ENCODE data around the gene RGS6. TPM values are rescaled to one million over a fixed set of nuclear protein-coding genes. Genes with fewer than 3 reads are reported as not detected.

Gene RGS6
- total RNA-seq, 2 donors from 2014 or later: 0.15 to 0.45 TPM

DNA sequence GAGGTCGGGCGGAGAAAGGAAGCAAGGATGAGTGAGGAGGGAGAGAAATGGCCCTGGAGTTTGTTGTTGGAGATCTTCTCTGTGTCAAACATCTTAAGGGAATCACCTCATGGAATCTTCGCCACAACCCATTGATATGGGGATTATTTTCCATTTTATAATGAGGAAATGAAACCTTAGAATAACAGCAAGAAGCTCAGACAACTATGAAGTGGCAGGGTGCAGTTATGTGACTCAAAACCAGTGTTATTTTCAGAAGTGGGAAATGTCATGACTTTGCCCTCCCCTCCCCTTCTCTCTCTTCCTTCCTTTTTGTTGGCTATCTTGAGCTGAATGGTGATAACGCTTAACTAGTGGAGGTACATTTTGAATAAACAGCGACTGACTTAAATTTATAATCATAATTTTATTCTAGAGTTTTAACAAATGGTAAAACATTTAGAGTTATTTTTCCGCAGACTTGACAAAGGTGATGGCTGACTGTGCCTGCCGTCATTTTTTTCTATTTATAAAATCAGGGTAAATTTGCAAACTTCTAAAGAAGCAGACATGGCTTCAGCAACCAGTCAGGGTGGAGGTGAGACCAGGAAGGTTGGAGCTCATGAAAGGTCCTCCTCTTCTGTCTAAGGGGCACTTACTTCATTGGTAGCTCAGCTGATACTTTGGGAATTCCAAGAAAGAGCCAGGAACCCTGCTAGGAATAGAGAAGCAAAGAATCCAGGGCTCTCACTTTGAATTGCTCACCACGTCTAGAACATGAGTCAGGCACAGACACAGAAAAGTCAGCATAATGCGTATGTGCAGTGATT is 232.4 kb downstream of the RGS6 start:
- H3K9ac ChIP-seq (ENCODE audit: low read depth in 2 of 2, low read length in 2 of 2): no peak overlapping the region
- no peak overlapping the region for H3K27ac ChIP-seq
- H3K4me1 ChIP-seq: no peaks in the 10 kb centered on the region
- H3K9me3 ChIP-seq: no peaks in the 10 kb centered on the region
- intact Hi-C loops (cut with DNase I): no loop called here
- no peak overlapping the region for H3K4me3 ChIP-seq
- TF ChIP-seq, protein P1, sequence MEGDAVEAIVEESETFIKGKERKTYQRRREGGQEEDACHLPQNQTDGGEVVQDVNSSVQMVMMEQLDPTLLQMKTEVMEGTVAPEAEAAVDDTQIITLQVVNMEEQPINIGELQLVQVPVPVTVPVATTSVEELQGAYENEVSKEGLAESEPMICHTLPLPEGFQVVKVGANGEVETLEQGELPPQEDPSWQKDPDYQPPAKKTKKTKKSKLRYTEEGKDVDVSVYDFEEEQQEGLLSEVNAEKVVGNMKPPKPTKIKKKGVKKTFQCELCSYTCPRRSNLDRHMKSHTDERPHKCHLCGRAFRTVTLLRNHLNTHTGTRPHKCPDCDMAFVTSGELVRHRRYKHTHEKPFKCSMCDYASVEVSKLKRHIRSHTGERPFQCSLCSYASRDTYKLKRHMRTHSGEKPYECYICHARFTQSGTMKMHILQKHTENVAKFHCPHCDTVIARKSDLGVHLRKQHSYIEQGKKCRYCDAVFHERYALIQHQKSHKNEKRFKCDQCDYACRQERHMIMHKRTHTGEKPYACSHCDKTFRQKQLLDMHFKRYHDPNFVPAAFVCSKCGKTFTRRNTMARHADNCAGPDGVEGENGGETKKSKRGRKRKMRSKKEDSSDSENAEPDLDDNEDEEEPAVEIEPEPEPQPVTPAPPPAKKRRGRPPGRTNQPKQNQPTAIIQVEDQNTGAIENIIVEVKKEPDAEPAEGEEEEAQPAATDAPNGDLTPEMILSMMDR (IDR thresholded peaks at IDR 0.05): no peak
- H3K27me3 ChIP-seq: no peaks in the 10 kb centered on the region
- no peaks in the 10 kb centered on the region for H3K36me3 ChIP-seq
- no peak for DNase-seq

DNA sequence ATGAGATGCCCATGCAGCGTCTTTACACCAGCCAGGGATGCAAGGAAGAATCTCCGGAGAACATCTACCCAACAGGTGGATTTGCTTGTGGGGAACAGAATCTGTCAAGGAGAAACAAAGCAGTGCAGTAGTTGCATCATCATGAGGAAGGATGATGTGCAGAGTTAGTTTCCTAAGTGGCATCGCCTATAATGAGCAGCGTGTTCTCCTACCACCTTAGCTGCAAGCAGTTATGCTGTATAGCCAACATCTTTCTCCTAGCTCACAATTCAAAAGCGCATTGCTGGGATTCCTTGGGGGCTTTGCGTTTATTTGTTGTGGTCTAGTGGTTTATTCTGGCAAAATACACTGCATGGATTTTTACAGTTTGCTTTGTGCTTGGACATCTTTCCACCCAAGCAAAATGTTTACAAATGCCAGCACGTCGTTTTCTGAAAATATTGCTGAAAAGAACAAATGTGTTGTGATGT is 233.0 kb downstream of the RGS6 start:
- no peaks in the 10 kb centered on the region for H3K4me1 ChIP-seq
- DNase-seq: no peak
- TF ChIP-seq, protein P1 (IDR thresholded peaks at IDR 0.05): no peak
- H3K27ac ChIP-seq: no peak overlapping the region
- H3K27me3 ChIP-seq: no peaks in the 10 kb centered on the region
- H3K9ac ChIP-seq (ENCODE audit: low read depth in 2 of 2, low read length in 2 of 2): no peak overlapping the region
- no peaks in the 10 kb centered on the region for H3K36me3 ChIP-seq
- intact Hi-C loops (cut with DNase I): no loop called here
- no peak overlapping the region for H3K4me3 ChIP-seq
- H3K9me3 ChIP-seq: no peaks in the 10 kb centered on the region

DNA sequence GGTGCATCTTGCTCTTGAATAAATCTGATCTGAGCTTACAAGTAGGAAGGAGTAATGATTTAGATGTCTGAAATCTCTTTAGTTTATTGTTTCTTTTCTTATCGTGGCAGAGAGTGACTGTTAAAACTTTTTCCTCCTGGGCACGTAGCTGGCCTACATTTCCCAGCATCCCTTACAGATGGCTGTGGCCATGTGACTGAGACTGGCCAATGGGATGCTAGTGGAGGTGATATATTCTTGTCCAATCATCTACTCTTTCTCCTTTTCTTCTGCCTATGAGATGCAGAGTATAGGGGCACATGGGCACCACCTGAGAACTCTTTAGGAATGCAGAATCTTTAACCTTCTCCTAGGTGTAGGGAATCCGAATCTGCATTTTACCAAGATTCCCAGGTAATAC is 237.3 kb downstream of the RGS6 start:
- Histone ChIP-seq H3K27ac (no peak overlapping the region), H3K9me3 (no peaks in the 10 kb centered on the region), H3K9ac (ENCODE audit: low read depth in 2 of 2, low read length in 2 of 2) (no peak overlapping the region), H3K4me3 (no peak overlapping the region), H3K4me1 (no peaks in the 10 kb centered on the region), H3K27me3 (no peaks in the 10 kb centered on the region), H3K36me3 (no peaks in the 10 kb centered on the region)
- no peak for DNase-seq
- TF ChIP-seq, protein P1 (IDR thresholded peaks at IDR 0.05): no peak
- intact Hi-C loops (cut with DNase I): no loop called here

DNA sequence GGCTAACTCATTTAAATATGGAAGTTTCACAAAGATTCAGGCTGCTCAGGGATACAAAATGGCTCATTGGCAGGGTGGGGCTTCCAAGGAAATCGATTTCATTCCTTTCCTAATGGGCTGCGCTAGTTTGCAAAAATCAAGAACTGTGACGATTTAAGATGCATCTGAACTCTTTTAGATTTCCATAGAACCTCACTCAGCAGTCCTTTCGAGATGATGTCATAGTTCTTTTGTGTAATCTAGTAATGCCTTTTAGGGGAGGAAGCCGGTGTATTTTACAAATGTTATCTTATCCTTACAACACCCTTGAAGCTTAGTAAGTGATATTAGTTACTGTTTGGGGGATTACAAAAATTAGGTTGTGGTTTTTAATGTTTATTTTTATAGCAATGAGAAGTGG is 239.8 kb downstream of the RGS6 start:
- intact Hi-C loops (cut with DNase I): no loop called here
- Histone ChIP-seq H3K27ac (no peak overlapping the region), H3K4me1 (no peaks in the 10 kb centered on the region), H3K9me3 (no peaks in the 10 kb centered on the region), H3K4me3 (no peak overlapping the region), H3K9ac (ENCODE audit: low read depth in 2 of 2, low read length in 2 of 2) (no peak overlapping the region), H3K27me3 (no peaks in the 10 kb centered on the region), H3K36me3 (no peaks in the 10 kb centered on the region)
- no peak for DNase-seq
- TF ChIP-seq, protein P1 (IDR thresholded peaks at IDR 0.05): no peak

- Histone ChIP-seq H3K27me3 (no peaks in the 10 kb centered on the region), H3K27ac (no peak overlapping the region), H3K9ac (ENCODE audit: low read depth in 2 of 2, low read length in 2 of 2) (no peak overlapping the region), H3K36me3 (no peaks in the 10 kb centered on the region), H3K9me3 (no peaks in the 10 kb centered on the region), H3K4me1 (no peaks in the 10 kb centered on the region), H3K4me3 (no peak overlapping the region)
- TF ChIP-seq, protein P1 (IDR thresholded peaks at IDR 0.05): no peak
- intact Hi-C loops (cut with DNase I): no loop called here
- no peak for DNase-seq
Measured at GRCh38 chr14:72172597-72172996, 240.4 kb downstream of the RGS6 start.

All from colonic mucosa (tissue), 4 donors.